ENCODE measurements around the gene IL2RA.

The IL2RA gene

DNA sequence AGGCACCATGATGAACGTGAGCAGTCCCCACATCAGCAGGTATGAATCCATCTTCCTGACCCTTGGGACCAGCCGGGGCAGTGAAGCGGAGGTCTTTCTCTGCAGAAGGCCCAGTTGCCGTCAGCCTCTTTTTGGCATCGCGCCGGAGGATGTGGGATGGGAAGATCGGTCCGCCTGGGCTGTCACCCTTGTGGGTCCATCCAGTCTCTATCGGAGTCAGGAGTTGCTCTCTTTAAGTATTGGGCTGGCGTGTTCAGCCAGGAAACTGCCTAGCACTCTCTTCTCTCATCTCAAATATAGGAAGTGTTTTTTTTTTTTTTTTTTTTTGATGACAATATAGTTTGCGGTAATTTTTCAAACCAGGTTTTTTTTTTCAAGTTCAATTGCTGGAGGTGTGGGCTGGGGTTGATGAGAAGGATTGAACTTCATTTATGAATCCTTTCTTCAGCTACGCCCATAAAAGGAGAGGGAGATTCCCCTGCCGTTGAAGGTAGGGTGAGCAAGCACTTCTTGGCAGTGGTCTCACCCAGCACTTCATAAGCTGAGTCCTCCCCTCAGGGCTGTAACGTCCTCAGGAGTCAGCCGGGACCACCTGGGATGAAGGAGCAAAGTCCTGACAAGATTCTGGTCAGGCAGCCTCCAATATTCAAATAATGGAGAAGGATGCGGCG lies at the start of gene IL2RA:
Gene IL2RA, minus strand, starts transcription at position 267 of the 671 bp plus-strand sequence. Its CDS starts 216 bp downstream, at position 51.
- no peak for TF ChIP-seq CTCF (IDR thresholded peaks at IDR 0.05)

GRCh38 chr10:6110136-6110535 lies 48.0 kb upstream of the IL2RA start:
- no peak for TF ChIP-seq CTCF (IDR thresholded peaks at IDR 0.05)

DNA sequence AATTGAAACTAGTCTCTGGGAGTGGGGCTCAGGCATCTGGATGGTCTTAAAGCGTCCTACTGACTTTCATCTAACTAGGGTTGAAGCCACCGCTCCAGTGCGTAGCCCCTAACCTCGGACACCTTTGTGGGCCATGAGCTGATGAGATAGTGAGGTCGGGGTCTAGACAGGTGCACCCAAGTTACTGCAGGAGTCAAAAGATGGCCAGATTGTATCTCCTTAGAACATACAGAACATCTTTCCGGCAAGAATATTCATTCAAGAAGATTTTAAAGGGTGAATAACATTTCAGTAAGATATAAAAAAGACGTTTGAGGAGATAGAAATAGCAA lies 47.2 kb upstream of the IL2RA start:
- no peak for TF ChIP-seq CTCF (IDR thresholded peaks at IDR 0.05)

- peak; percentile 74 for TF ChIP-seq CTCF (IDR thresholded peaks at IDR 0.05)
Observed at GRCh38 chr10:6108631-6109443, 46.7 kb upstream of the IL2RA start.

DNA sequence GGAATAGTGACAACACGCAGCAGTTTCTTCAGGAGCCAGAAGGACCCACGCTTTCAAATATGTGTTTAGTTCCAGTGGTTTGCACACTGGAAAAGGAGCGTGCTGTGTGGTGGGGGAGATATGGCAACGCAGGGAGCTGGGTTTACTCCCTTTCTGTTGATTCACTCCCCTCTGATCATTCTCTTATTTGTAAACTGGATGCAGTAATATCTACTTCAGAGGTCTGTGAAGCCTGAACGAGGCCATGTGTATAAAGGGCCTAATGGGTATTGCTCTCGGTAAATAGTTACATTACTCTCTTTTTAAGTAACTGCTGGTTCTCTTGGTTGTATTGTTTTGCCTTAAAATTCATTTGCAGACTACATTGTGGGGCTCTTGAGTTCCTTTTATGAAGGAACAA lies 45.9 kb upstream of the IL2RA start:
- TF ChIP-seq CTCF (IDR thresholded peaks at IDR 0.05) = no peak

- no peak for TF ChIP-seq CTCF (IDR thresholded peaks at IDR 0.05)
Observed at GRCh38 chr10:6103591-6103990, 41.4 kb upstream of the IL2RA start.

GRCh38 chr10:6102128-6102527 lies 40.0 kb upstream of the IL2RA start:
- no peak for TF ChIP-seq CTCF (IDR thresholded peaks at IDR 0.05)
